Upper lobe of left lung (tissue), 6 donors: ENCODE results near the gene KRTAP5-1. TPM values are rescaled to one million over a fixed set of nuclear protein-coding genes. Genes with fewer than 3 reads are reported as not detected.
A peak's percentile ranks its signal among the peaks of the same experiment; 100 is the strongest.

Experiments
- ATAC-seq, 2 donors: fragments of 200-7000 bp; cut with Tn5 transposase; one replicate each; pipeline ENCODE4 v1.9.1; 2022; ENCODE audit warnings: mild to moderate bottlenecking in 2 of 2, moderate library complexity in 2 of 2; ENCODE audit not compliant: low FRiP score in 2 of 2
- DNase-seq, 2 donors: peaks; one replicate each; pipeline ENCODE4 v3.0.0-alpha.2; 2019 to 2020
- H3K27ac ChIP-seq, 4 donors: fragments of 200-600 bp; sonication (generic); one replicate each; pipeline ENCODE4 v1.5.1; 2016 to 2019
- H3K27me3 ChIP-seq, 4 donors: fragments of 200-600 bp; sonication (generic); one replicate each; pipeline ENCODE4 v1.5.1; 2017 to 2019
- H3K36me3 ChIP-seq, 4 donors: fragments of 200-600 bp; sonication (generic); one replicate each; pipeline ENCODE4 v1.5.1; 2016 to 2019
- H3K4me1 ChIP-seq, 4 donors: fragments of 200-600 bp; sonication (generic); one replicate each; pipeline ENCODE4 v1.5.1; 2018 to 2019
- H3K4me3 ChIP-seq, 4 donors: fragments of 200-600 bp; sonication (generic); one replicate each; pipeline ENCODE4 v1.5.1; 2017 to 2019; ENCODE audit warnings: mild to moderate bottlenecking in 2 of 4, moderate library complexity in 1 of 4
- H3K9me3 ChIP-seq, 4 donors: fragments of 200-600 bp; sonication (generic); one replicate each; pipeline ENCODE4 v1.5.1; 2018 to 2019
- CTCF ChIP-seq, 6 experiments: fragments of 450-650 bp in 4 of 6; fragments of 200-600 bp in 2 of 6; sonication (generic) in 2 of 6; IDR thresholded peaks; one replicate each; pipeline ENCODE4 v1.5.1; 2016 to 2019; ENCODE audit warnings: antibody characterized with exemption in 6 of 6
- EP300 ChIP-seq, 4 donors: sonication (generic); formaldehyde crosslinking; IDR thresholded peaks; one replicate each; pipeline ENCODE4 v1.5.1; 2017; ENCODE audit warnings: antibody characterized with exemption in 4 of 4, control low read depth in 2 of 4
- POLR2A ChIP-seq, 4 donors: fragments of 450-650 bp; IDR thresholded peaks; one replicate each; pipeline ENCODE4 v1.5.1; 2016 to 2017; ENCODE audit warnings: antibody characterized with exemption in 4 of 4, mild to moderate bottlenecking in 2 of 4
- POLR2AphosphoS5 ChIP-seq, 2 donors: sonication (generic); formaldehyde crosslinking; IDR thresholded peaks; one replicate each; pipeline ENCODE4 v1.5.1; 2017; ENCODE audit warnings: antibody characterized with exemption in 2 of 2
- WGBS, 2 donors: methylation state at CpG; one replicate each; pipeline ENCODE4 v1.1.5; 2017 to 2018; 5-methylcytosine and 5-hydroxymethylcytosine counted together
- total RNA-seq, 6 donors: library from RNA; depleted of rRNA in 4 of 6; stranded (reverse); fragments of >200 nt in 4 of 6; gene quantifications; one replicate each; pipeline versions ENCODE4 v1.1.0 to v1.2.1, GENCODE V29; 2016 to 2021
- donor health status: DM: no; HTN: no; CAD: no; lungs with moderate emphysema.
- donor health status: DM: no; HTN: yes; CAD: no; lungs with severe emphysema.

The KRTAP5-1 gene
- total RNA-seq, 6 donors from 2014 or later = not detected

GRCh38 chr11:1554981-1555712 lies 29.9 kb downstream of the KRTAP5-1 start:
- H3K4me1 ChIP-seq = peaks cover 22 to 39% (median 31%) of the 10 kb centered on the region in 4 donors
- ATAC-seq (no peak), DNase-seq (peak in 1 of 2 donors; percentile 74)
- H3K9me3 ChIP-seq = no peaks in the 10 kb centered on the region
- TF ChIP-seq POLR2A (IDR thresholded peaks at IDR 0.05) (no peak), CTCF (IDR thresholded peaks at IDR 0.05) (no peak), POLR2AphosphoS5 (IDR thresholded peaks at IDR 0.05) (no peak), EP300 (IDR thresholded peaks at IDR 0.05) (no peak)
- H3K4me3 ChIP-seq = no peak overlapping the region
- no peaks in the 10 kb centered on the region for H3K27me3 ChIP-seq
- no peak overlapping the region for H3K27ac ChIP-seq
- H3K36me3 ChIP-seq = peaks cover 0 to 13% (median 7%) of the 10 kb centered on the region in 4 donors
- 69 to 71% methylated on average over 6 to 12 of the region's 13 CpGs for WGBS, 2 donors

- no peaks in the 10 kb centered on the region for H3K27me3 ChIP-seq
- peaks cover 15 to 27% (median 19%) of the 10 kb centered on the region in 4 donors for H3K4me1 ChIP-seq
- H3K27ac ChIP-seq = peak overlapping the region in 3 of 4 donors; percentile 38 to 69 (median 67)
- TF ChIP-seq POLR2A (IDR thresholded peaks at IDR 0.05) (peak in 1 of 4 donors; percentile 47), EP300 (IDR thresholded peaks at IDR 0.05) (no peak), POLR2AphosphoS5 (IDR thresholded peaks at IDR 0.05) (peak in 1 of 2 donors; percentile 28), CTCF (IDR thresholded peaks at IDR 0.05) (peak in 4 of 6 experiments; percentile 23 to 52 (median 39))
- ATAC-seq = peak; percentile 61 to 91
- H3K36me3 ChIP-seq = peaks cover 0 to 13% (median 7%) of the 10 kb centered on the region in 4 donors
- peak overlapping the region in 1 of 4 donors; percentile 12 for H3K4me3 ChIP-seq
- 46 to 60% methylated on average over 16 to 20 of the region's 20 CpGs for WGBS, 2 donors
- peak; percentile 89 to 94 for DNase-seq
- H3K9me3 ChIP-seq = no peaks in the 10 kb centered on the region
Observed at GRCh38 chr11:1553808-1554594, 31.1 kb downstream of the KRTAP5-1 start.

GRCh38 chr11:1549338-1550330 lies 35.4 kb downstream of the KRTAP5-1 start:
- Histone ChIP-seq H3K36me3 (no peaks in the 10 kb centered on the region), H3K27ac (peak overlapping the region in 3 of 4 donors; percentile 17 to 81 (median 77)), H3K4me3 (no peak overlapping the region), H3K9me3 (no peaks in the 10 kb centered on the region), H3K4me1 (peaks cover 25 to 37% (median 32%) of the 10 kb centered on the region in 4 donors), H3K27me3 (peaks cover 0 to 27% (median 12%) of the 10 kb centered on the region in 4 donors)
- WGBS, 2 donors = 82 to 86% methylated on average over 10 to 13 of the region's 13 CpGs
- peak in 1 of 2 donors; percentile 58 for DNase-seq
- TF ChIP-seq CTCF (IDR thresholded peaks at IDR 0.05) (no peak), POLR2A (IDR thresholded peaks at IDR 0.05) (no peak), POLR2AphosphoS5 (IDR thresholded peaks at IDR 0.05) (no peak), EP300 (IDR thresholded peaks at IDR 0.05) (no peak)
- no peak for ATAC-seq
